GM20431 (cell line): ENCODE data around the gene ID4.
"Not testable (repeated sequence)": the region's sequence is repeated elsewhere in the genome, so short reads cannot be mapped to it uniquely, and the experiment has no call there.

Experiments
- in situ Hi-C: fragments of 300-500 bp; cut with MseI, MboI; formaldehyde crosslinking; loops from one replicate; pipeline ENCODE4 v1.15.0; 2020; ENCODE audit warnings: low sequenced_read_pairs; ENCODE audit not compliant: unreplicated experiment

ID4 gene

DNA sequence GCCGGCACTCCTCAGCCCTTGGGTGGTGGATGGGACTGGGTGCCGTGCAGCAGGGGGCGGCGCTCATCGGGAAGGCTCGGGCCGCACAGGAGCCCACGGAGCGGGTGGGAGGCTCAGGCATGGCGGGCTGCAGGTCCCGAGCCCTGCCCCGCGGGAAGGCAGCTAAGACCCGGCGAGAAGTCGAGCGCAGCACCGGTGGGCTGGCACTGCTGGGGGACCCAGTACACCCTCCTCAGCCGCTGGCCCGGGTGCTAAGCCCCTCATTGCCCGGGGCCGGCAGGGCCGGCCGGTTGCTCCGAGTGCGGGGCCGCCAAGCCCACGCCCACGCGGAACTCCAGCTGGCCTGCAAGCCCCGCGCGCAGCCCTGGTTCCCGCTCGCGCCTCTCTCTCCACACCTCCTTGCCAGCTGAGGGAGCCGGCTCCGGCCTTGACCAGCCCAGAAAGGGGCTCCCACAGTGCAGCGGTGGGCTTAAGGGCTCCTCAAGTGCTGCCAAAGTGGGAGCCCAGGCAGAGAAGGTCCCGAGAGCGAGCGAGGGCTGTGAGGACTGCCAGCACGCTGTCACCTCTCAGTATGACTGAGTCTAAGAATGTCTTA lies 17.3 kb downstream of the ID4 start:
- in situ Hi-C loops = not testable (repeated sequence)

DNA sequence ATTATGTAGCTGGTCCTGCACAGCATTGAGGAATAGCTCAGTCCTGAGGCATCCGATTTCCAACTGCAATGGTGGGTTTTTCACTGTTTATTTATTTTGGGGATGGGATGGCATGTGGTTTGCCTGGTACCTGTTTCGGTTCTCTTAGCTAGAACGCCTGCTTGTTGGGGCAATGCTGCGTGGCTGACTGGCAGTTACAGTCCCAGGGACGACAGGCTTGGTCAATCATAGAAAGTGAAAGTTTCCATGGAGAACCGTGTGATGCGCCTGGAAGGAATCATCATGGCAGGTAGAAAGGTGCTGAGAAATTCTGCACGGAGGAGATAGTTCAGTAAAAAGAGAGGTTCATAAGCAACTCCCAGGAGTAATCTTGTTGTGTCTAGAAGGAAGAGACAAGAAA lies 18.4 kb downstream of the ID4 start:
- in situ Hi-C loops = no loop called here

DNA sequence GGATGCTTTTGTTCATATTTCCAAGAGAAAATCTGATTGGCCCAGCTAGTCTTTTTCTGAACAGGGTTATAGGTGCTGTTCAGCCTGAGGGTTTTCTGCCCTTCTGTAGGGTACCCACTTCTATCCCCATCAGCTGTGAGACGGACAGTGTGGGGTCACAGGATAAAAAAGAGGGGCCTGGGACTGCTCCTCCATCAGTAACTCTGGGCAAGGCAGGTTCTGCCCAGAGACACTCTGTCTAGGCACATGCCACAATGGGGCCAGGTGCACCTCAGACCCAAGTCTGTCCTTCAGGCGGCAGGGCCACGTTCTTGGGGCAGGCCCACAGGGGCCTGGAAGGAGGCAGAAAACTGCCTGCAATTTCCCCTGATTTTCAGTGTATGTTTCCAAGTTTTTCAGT lies 20.0 kb downstream of the ID4 start:
- in situ Hi-C loops = no loop called here

DNA sequence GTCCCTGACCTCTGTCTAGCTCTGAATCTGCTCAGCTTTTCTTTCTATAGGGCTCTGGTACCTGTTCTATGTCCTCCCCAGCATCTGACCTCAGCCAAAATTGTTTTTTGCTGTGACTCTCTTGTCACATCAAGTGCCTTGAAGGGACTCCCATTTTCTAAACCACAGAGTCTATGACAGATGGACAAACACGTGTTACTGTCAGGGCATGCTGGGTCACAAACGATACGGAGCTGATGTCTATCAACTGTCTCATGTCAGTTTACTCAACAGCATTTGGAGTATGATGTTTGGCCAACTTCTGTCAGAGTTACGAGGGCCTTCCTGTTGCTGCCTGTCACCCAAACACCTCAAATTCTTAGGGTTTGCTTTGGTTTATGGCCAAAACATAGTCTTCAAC lies 20.5 kb downstream of the ID4 start:
- in situ Hi-C loops = no loop called here

DNA sequence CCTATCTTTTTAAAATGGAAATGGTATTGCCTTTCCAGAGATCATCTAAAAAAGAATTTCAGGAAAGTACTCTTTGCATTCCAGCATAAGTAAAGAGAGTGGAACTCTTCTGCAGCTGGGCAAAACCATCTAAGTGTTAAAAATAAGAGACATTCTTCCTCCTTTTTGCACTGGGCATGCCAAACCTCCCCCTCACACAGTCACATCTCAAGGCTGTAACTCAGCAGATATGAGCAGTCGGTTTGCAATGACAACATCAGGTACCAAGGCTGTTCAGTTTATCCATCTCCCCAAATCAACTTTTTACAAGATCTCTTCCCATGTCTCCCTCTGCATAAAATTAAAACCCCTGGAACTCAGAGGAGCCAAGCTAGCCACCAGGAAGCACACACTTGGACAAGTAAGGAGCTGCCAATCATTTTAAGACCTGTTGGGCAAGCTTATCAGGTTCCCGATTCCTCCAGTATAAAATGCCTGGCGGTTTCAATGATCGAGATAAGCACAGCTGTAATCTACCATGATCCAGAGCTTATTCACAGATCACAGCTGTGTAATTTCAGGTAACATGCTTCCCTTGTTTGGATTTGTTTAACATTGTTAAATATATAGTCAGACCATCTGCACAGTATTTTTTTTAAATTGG lies 23.2 kb downstream of the ID4 start:
- in situ Hi-C loops = no loop called here

DNA sequence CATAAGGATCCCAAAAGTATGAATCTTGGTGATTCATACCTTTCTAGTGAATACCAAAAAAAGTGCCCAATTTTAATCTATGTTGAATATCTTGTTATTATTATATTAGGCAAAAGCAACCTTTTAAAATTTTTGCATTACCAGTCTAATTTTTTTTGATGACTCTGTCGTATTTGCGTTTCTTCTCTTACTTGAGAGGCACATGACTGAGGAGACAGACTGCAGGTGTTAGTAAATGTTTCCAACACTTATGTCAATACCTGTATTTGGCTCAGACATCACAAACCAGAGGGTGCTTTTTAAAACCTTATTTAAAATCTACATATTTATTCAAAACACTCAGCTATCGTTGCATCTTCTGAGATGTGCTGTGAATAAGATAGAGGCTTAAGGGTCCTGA lies 27.1 kb downstream of the ID4 start:
- in situ Hi-C loops = no loop called here

DNA sequence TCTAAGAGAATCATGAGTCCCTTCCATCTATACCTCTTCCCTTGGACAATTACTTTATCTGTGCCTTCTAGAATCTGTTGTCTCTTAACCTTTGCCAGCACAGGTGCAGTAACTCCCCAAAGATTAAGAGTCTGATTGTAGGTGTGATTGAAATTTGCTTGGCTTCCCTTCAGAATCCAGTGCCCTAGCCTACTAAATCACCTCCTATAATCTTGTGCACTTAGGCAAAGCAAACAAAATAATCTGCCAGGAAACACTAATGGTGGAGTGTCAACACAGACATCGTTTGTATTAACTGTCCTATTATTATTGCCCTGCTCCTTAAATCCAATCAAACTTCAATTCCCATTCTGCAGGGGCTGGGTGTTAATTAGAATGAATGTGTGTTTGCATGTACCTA lies 28.0 kb downstream of the ID4 start:
- in situ Hi-C loops = no loop called here

DNA sequence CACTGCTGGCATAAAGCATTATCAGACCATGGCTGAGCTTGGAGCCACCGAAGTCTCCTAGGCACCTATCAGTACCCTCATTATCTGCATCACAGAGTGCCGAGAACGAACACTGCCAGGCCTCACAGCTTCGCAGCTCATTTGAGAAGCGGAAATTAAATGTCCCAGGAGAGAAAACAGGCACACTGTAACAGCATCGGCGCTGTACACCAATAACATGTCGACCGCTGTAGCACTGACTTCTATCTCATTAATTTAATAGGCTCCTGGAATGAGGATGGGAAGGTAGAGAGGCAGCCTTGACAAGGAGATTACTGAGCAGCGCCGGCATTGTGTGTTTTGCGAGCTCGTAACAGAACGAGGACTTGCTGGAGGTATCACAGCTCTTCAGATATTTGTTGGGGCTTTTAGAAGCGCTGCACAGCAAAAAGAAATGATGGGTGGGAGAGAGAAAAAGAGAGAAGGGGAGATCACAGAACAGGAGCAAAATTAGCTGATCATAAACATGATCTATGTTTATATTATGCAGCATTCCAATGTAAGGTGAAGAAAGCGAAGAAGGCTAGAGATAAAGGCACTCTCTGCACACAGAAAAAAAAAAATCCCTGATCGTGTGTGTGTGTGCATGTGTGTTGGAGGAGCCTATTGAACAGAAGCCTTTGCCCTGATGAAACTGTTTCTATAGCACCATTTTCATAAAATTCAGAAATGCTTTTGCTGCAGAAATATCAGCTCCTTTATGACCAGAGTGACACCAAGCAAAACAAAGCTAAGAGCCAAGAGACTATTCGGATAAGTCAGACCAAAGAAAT lies 29.2 kb downstream of the ID4 start:
- in situ Hi-C loops = no loop called here

DNA sequence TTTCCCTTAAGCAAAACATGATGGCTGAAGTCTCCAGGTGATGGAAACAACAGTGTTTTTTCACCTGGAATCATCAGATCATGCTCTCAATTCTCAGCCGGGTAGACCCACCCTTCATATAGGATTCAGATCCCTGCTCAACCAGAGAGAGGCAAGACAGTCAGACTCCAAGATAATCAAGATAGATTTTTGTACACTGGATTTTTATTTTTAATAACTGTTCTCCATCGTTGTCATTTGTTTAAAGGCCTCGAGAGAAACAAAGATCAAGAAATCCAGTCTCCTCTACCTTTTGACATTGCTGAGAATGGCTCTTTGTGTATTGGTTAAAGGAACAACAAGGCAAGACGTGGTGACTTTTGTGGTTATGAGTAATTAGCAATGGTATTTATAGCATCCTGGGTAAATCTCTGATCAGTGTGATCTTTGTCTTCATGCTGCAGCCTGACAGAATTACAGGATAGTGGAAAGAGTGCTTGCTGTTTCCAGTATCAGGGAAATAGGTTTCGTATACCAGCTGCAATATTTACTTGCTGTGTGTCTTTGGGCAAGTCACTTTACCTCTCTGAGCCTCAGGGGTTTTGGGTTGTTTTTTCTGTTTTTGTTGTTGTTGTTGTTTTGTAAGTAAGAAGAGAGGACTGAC lies 29.9 kb downstream of the ID4 start:
- in situ Hi-C loops = no loop called here

DNA sequence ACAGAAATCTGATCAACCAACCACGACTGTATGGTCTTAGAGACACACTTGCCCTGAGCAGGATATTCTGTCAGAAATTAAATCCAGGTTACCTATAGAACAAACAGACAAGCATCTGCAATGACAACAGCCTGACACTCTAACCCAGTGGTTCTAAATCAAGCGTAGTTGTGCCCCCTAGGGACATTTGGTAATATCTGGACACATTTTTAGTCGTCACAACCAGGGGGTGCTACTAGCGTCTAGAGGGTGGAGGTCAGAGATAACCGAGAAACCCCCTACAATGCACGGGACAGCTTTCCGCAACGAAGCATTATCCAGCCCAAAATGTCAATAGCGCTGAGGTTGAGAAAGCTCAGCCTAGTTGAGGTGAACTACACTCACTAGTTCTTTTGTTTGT lies 32.3 kb downstream of the ID4 start:
- in situ Hi-C loops = no loop called here

DNA sequence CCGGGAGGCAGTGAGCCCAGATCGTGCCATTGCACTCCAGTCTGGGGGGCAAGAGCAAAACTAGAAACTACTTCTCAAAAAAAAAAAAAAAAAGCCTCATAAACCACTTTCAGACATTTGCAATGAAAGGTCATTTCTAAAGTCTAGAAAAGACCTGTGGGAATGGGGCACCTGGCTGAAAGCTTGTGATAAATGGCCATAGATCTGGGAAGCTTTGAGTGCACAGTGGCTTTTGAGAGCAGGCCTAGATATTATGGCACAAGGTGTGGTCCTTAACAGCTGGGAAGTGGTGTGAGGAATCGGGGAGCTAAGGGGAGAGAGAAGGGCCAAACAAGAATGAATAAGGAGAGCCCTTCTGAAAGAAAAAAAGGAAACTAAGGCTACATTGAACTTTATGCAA lies 33.2 kb downstream of the ID4 start:
- in situ Hi-C loops = no loop called here

DNA sequence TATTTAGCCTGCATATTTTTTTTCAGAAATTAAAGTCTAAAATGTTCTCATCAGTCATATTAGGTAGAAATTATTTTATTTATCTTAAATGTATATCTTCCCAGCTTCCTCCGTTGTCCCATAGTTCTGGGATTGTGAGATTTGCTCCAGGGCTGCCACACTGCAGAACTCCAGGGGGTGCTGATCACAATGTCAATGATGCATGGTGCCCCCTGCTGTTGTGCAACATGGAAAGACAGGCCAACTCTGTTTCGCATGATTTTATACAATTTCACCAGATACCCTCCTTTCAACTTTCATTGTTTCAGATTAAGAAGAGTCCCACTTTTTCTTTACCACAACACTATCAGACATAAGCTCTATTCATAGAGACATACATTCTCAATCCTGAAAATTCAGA lies 35.9 kb downstream of the ID4 start:
- in situ Hi-C loops = no loop called here

DNA sequence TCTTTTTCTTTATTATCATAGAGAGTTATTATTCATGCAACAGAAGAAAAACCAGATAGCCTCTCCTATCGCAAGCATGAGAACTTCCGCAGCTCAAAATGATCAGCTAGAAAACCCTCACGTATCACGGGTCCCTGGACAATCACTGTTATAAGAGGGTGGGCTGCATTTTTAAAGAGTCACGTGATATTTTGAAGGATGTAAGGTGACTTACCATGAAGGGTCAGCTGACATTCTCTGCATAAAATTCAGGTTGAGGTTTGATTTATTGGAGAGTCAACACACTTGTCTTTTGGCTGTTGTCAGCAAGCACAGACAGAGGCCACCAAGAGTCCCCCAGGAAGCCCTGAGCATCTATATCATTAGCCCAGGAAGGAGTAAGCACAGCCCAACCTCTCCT lies 39.5 kb downstream of the ID4 start:
- in situ Hi-C loops = no loop called here

DNA sequence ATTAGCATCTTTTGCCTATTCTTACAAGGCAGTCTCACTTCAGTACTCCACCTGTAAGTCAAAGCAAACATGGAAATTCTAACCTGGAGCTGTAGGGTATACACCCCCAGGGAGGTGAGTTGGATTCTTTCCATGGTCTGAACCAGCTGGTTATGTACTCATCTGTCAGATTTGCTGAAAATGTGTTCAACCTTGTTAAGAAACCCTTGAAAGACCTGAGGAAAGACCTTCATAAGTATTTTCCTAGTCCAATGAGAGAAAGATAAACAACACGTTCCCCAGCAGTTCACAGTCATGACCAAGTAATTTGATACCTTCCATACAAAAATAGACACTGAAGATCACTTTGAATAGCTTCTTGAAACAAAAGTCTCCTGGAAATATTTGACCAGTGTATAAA lies 42.5 kb downstream of the ID4 start:
- in situ Hi-C loops = no loop called here

DNA sequence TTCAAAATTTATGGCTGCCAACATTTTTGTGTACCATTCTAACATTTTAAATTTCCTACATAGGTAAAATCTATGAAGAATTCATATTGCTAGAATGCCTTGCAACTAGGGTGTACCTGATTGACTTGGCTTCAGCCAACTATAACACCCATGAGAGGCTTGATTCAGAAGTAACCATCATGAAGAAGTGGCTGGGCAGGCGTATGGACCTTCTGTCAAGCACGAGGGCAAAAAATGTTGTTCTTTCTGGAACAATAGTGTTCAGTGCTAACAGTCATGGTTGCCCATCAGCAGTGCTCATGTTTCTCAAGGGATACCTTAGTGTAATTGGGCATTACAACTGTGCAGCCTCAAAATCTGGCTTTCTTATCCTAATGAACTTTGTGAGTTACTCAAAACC lies 42.9 kb downstream of the ID4 start:
- in situ Hi-C loops = no loop called here

DNA sequence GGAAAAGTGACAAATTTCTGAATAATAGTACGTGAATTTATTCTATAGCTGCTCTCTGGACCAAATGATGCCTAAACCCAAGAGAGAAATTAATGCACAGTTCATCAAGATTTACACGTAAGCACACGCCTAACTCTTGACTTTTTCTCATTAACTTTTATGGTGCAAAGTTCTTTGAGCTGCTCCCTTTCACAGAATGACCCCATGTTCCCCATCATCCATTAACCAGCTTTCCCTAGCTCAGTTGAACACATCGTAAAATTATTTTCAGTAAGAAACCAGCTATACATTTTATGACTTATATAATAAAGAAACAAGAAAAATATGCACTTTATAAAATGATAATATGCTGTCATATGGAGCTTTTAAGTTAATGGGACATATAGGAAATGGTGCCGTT lies 54.3 kb downstream of the ID4 start:
- in situ Hi-C loops = no loop called here
